B cell (primary cell): ENCODE measurements around the gene PTPRM. TPM values are rescaled to one million over a fixed set of nuclear protein-coding genes. Genes with fewer than 3 reads are reported as not detected.

Experiments
- ATAC-seq: fragments of 200-7000 bp; cut with Tn5 transposase; one replicate; pipeline ENCODE4 v1.10.0; 2021; ENCODE audit warnings: low read depth, mild to moderate bottlenecking, moderate number of reproducible peaks, moderate library complexity
- CTCF ChIA-PET: fragments of 350-600 bp; sonication (Branson Sonifier 250); formaldehyde crosslinking; loops from one replicate; lab custom pipeline; 2021; ENCODE audit warnings: antibody characterized with exemption, inconsistent platforms; lab: Charles Lee
- POLR2A ChIA-PET: fragments of 350-600 bp; sonication (Branson Sonifier 250); formaldehyde crosslinking; loops from one replicate; lab custom pipeline; 2021; ENCODE audit warnings: antibody characterized with exemption; lab: Charles Lee
- DNase-seq: peaks from one replicate; pipeline ENCODE4 v3.0.0; 2013
- H2AFZ ChIP-seq: 2 replicates; pipeline ENCODE4 v1.6.1; 2012; ENCODE audit warnings: mild to moderate bottlenecking, low read depth, low read length; ENCODE audit not compliant: insufficient read depth, poor library complexity, severe bottlenecking
- H3K27ac ChIP-seq, 2 donors: 1 replicate in 1 of 2; 2 replicates in 1 of 2; pipeline ENCODE4 v1.5.1; 2012 to 2013; ENCODE audit warnings: low read length in 2 of 2, mild to moderate bottlenecking in 2 of 2, moderate library complexity in 1 of 2
- H3K27me3 ChIP-seq, 4 experiments: fragments of 200-600 bp in 1 of 4; sonication (generic) in 1 of 4; replicated peaks in 1 of 4; 1 replicate in 2 of 4; 2 replicates in 2 of 4; pipeline versions ENCODE4 v1.6.1 to v1.7.0; 2013 to 2016; ENCODE audit warnings: low read length in 3 of 4, mild to moderate bottlenecking in 2 of 4, mixed read lengths in 1 of 4, moderate library complexity in 1 of 4; ENCODE audit not compliant: insufficient read depth in 4 of 4, control insufficient read depth in 3 of 4; ENCODE audit errors: control extremely low read depth in 1 of 4
- H3K36me3 ChIP-seq, 2 experiments: replicated peaks in 1 of 2; 1 replicate in 1 of 2; 2 replicates in 1 of 2; pipeline versions ENCODE4 v1.6.1 to v1.7.1; 2013; ENCODE audit warnings: low read length in 1 of 2; ENCODE audit not compliant: insufficient read depth in 2 of 2, control insufficient read depth in 1 of 2; ENCODE audit errors: control extremely low read depth in 1 of 2, extremely low read depth in 1 of 2
- H3K4me1 ChIP-seq, 2 donors: fragments of 200-600 bp in 1 of 2; sonication (generic) in 1 of 2; 1 replicate in 1 of 2; 2 replicates in 1 of 2; pipeline versions ENCODE4 v1.5.1 to v1.6.1; 2013 to 2017; ENCODE audit warnings: low read length in 2 of 2; ENCODE audit not compliant: control insufficient read depth in 2 of 2, insufficient read depth in 2 of 2
- H3K4me2 ChIP-seq: replicated peaks from 2 replicates; pipeline ENCODE3; 2012; ENCODE audit warnings: mild to moderate bottlenecking, low read depth, low read length; ENCODE audit not compliant: poor library complexity, severe bottlenecking
- H3K4me3 ChIP-seq, 5 experiments: fragments of 200-600 bp in 1 of 5; sonication (generic) in 1 of 5; 1 replicate in 3 of 5; 2 replicates in 2 of 5; pipeline versions ENCODE4 v1.5.1 to v1.7.0; 2011 to 2016; ENCODE audit warnings: low read length in 4 of 5, mild to moderate bottlenecking in 4 of 5, low read depth in 2 of 5, control low read depth in 1 of 5, moderate library complexity in 1 of 5; ENCODE audit not compliant: insufficient read depth in 1 of 5; ENCODE audit errors: control extremely low read depth in 1 of 5, extremely low read depth in 1 of 5
- H3K79me2 ChIP-seq: fragments of 200-600 bp; sonication (generic); one replicate; pipeline ENCODE4 v1.6.0; 2016; ENCODE audit warnings: low read length; ENCODE audit not compliant: control insufficient read depth, insufficient read depth
- H3K9ac ChIP-seq: fragments of 200-600 bp; sonication (generic); 2 replicates; pipeline ENCODE4 v1.6.1; 2017; ENCODE audit warnings: mild to moderate bottlenecking, low read length, moderate library complexity
- H3K9me3 ChIP-seq, 3 donors: one replicate each; pipeline versions ENCODE4 v1.6.1 to v1.7.1; 2013; ENCODE audit warnings: low read length in 2 of 3; ENCODE audit not compliant: control insufficient read depth in 2 of 3, insufficient read depth in 1 of 3; ENCODE audit errors: control extremely low read depth in 1 of 3
- H4K20me1 ChIP-seq: 2 replicates; pipeline ENCODE4 v1.6.0; 2012; ENCODE audit warnings: mild to moderate bottlenecking, low read length; ENCODE audit not compliant: insufficient read depth, control insufficient read depth, poor library complexity, severe bottlenecking
- H3K27ac Mint-ChIP-seq: one replicate; pipeline ENCODE4 v1.8.0; 2021; ENCODE audit warnings: mixed read lengths
- H3K27me3 Mint-ChIP-seq: one replicate; pipeline ENCODE4 v1.8.0; 2021; ENCODE audit warnings: mixed read lengths
- H3K4me1 Mint-ChIP-seq: one replicate; pipeline ENCODE4 v1.8.0; 2021; ENCODE audit warnings: mixed read lengths
- H3K4me3 Mint-ChIP-seq: one replicate; pipeline ENCODE4 v1.8.0; 2021; ENCODE audit warnings: mixed read lengths
- H3K9me3 Mint-ChIP-seq: one replicate; pipeline ENCODE4 v1.8.0; 2022; ENCODE audit warnings: mixed read lengths; ENCODE audit not compliant: insufficient read depth
- EZH2 ChIP-seq: IDR thresholded peaks from 2 replicates; pipeline ENCODE4 v1.6.1; 2012; ENCODE audit warnings: borderline replicate concordance, low read depth, mild to moderate bottlenecking, moderate library complexity, low read length; ENCODE audit not compliant: insufficient read depth, poor library complexity, severe bottlenecking
- WGBS: methylation state at CpG from one replicate; pipeline ENCODE4 v1.1.5; 2013; ENCODE audit warnings: missing lambda C conversion rate; ENCODE audit not compliant: insufficient coverage; 5-methylcytosine and 5-hydroxymethylcytosine counted together
- intact Hi-C: fragments of 100-400 bp; cut with micrococcal nuclease; formaldehyde crosslinking; loops from one replicate; pipeline ENCODE4 v1.10.0; 2022
- polyA plus RNA-seq: library from polyadenylated mRNA; depleted of rRNA; stranded (reverse); fragments of >200 nt; gene quantifications from 2 replicates; pipeline ENCODE4 v1.2.3, GENCODE V29; 2012
- total RNA-seq, 2 donors: library from RNA; stranded (reverse); fragments of 120-200 nt in 1 of 2; gene quantifications; 1 replicate in 1 of 2; 2 replicates in 1 of 2; pipeline versions ENCODE4 v1.2.3 to v1.2.4, GENCODE V29; 2013 to 2022
- TF ChIP-seq, protein P1 (sequence below): fragments of 200-600 bp; IDR thresholded peaks from one replicate; pipeline ENCODE4 v1.8.0; 2022; ENCODE audit warnings: antibody characterized with exemption, mild to moderate bottlenecking

PTPRM gene
- total and polyA plus RNA-seq, 2 donors (not counting 1 experiment from before 2014, with no cell fraction given) = 0.20 to 0.89 TPM

DNA sequence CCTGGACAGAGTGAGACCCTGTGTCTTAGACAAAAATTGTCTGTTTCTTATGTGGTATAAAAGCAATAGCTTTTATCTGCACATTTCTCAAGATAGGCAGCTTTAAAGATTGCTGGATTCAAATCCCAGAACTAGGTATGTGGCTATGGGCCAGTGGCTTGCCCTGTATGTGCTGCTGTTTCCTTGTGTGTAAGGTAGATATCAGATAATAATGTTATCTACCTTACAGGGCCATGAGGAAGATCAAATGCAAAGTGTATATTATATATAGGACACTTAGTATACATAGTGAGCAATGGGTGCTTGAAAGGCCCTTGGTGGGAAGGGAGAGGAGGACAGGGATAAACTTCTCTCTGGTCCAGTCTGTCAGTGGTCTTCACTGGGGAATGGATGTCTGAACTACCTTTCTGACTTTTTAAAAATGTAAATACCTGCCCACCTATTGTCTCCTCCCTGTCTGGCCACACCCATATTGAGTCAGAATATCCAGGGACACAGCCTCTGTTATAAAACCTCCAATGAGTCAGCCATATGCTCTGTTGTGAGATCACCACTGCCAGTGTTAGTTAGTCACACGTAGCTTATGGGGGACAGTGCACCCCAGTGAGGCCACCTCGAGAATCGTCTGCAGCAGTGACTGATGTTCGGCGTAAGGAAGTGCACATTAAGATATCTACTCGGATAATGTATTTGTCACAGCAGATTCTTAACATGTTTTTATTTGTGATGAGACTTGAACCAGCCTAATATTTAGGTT lies 383.4 kb downstream of the PTPRM start:
- Histone ChIP-seq H3K9ac (no peak overlapping the region), H3K9me3 (peaks cover 0 to 3% (median 0%) of the 10 kb centered on the region in 3 donors), H3K79me2 (no peaks in the 10 kb centered on the region), H3K27me3 (no peaks in the 10 kb centered on the region), H2AFZ (no peak overlapping the region), H3K27ac (no peak overlapping the region), H3K4me2 (no peak overlapping the region), H3K4me1 (no peaks in the 10 kb centered on the region), H4K20me1 (no peaks in the 10 kb centered on the region), H3K4me3 (no peak overlapping the region), H3K36me3 (no peaks in the 10 kb centered on the region)
- ChIA-PET POLR2A (no interaction called here), CTCF (no interaction called here)
- Mint-ChIP-seq H3K4me3 (no peak overlapping the region), H3K4me1 (no peaks in the 10 kb centered on the region), H3K9me3 (no peaks in the 10 kb centered on the region), H3K27ac (no peak overlapping the region), H3K27me3 (no peaks in the 10 kb centered on the region)
- 94% methylated on average over 5 of the region's 6 CpGs for WGBS
- intact Hi-C loops = no loop called here
- ATAC-seq (no peak), DNase-seq (no peak)
- TF ChIP-seq, protein P1, sequence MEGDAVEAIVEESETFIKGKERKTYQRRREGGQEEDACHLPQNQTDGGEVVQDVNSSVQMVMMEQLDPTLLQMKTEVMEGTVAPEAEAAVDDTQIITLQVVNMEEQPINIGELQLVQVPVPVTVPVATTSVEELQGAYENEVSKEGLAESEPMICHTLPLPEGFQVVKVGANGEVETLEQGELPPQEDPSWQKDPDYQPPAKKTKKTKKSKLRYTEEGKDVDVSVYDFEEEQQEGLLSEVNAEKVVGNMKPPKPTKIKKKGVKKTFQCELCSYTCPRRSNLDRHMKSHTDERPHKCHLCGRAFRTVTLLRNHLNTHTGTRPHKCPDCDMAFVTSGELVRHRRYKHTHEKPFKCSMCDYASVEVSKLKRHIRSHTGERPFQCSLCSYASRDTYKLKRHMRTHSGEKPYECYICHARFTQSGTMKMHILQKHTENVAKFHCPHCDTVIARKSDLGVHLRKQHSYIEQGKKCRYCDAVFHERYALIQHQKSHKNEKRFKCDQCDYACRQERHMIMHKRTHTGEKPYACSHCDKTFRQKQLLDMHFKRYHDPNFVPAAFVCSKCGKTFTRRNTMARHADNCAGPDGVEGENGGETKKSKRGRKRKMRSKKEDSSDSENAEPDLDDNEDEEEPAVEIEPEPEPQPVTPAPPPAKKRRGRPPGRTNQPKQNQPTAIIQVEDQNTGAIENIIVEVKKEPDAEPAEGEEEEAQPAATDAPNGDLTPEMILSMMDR = no peak
- TF ChIP-seq EZH2 = no peak

DNA sequence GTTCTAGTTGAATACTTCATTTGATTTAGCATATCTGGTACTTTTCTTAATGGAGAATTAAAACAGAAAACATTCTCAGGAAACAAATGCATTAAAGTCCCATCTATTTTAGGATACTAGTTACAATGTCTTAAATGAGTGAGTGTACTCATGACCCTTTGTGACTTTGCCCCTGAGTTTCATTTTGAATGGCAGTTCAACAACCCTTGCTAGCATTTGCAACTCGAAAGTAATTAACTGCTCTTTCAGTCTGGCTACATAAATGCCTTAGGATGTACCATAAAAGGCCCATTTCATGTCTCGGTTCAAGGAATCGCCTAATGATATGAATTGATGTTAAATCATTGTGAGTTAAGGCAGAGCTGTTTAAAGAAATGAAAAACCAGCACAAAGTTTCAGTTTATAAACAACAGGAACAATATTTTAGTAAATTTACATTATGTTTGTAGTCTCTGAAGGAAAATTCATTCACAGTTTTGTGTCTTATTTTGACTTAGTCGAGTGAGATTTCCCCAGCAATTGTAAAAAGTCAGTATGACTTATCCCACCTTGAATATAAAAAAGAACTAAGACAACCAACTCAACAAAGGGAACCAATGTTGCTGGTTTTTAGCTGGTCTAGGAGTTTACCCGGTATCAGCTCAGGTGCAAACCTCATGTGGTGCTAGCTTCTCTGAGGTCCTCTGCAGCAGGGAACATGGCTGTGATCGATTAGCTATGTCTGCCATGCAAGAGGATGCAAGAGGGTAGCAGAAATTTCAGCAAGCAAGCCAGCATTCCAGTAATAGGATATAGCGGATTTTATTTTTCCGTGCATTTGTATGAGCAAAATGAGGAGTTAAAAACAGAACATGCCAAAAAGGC lies 386.2 kb downstream of the PTPRM start:
- Histone ChIP-seq H3K27ac (no peak overlapping the region), H3K79me2 (no peaks in the 10 kb centered on the region), H3K36me3 (no peaks in the 10 kb centered on the region), H3K4me3 (no peak overlapping the region), H3K9ac (no peak overlapping the region), H3K4me2 (no peak overlapping the region), H3K9me3 (peaks cover 0 to 3% (median 0%) of the 10 kb centered on the region in 3 donors), H4K20me1 (no peaks in the 10 kb centered on the region), H3K4me1 (no peaks in the 10 kb centered on the region), H3K27me3 (no peaks in the 10 kb centered on the region), H2AFZ (no peak overlapping the region)
- 70% methylated on average over 3 of the region's 8 CpGs for WGBS
- no peak overlapping the region for H3K27ac Mint-ChIP-seq
- CTCF ChIA-PET = no interaction called here
- DNase-seq (no peak), ATAC-seq (no peak)
- TF ChIP-seq, protein P1 = no peak
- TF ChIP-seq EZH2 = no peak
- H3K4me1 Mint-ChIP-seq = no peaks in the 10 kb centered on the region
- no peaks in the 10 kb centered on the region for H3K27me3 Mint-ChIP-seq
- intact Hi-C loops = no loop called here
- H3K4me3 Mint-ChIP-seq = no peak overlapping the region
- POLR2A ChIA-PET = no interaction called here
- no peaks in the 10 kb centered on the region for H3K9me3 Mint-ChIP-seq
